Measurements from ENCODE around the gene PBXIP1.
"Not testable (repeated sequence)": the region's sequence is repeated elsewhere in the genome, so short reads cannot be mapped to it uniquely, and the experiment has no call there.

PBXIP1 gene

GRCh38 chr1:154935749-154936554, 19.9 kb downstream of the PBXIP1 start:
- no peak for DNase-seq

GRCh38 chr1:154934358-154934948, 21.4 kb downstream of the PBXIP1 start:
- no peak for DNase-seq

- DNase-seq = no peak
These were observed 23.9 kb downstream of the PBXIP1 start for GRCh38 chr1:154931940-154932487.

- DNase-seq = no peak
These were observed 29.7 kb downstream of the PBXIP1 start for GRCh38 chr1:154926201-154926600.

GRCh38 chr1:154925335-154926170, 30.3 kb downstream of the PBXIP1 start:
- no peak for DNase-seq

GRCh38 chr1:154923695-154924094, 32.2 kb downstream of the PBXIP1 start:
- DNase-seq = no peak

GRCh38 chr1:154913273-154913672, 42.6 kb downstream of the PBXIP1 start:
- no peak for DNase-seq

- no peak for DNase-seq
These were observed 43.1 kb downstream of the PBXIP1 start for GRCh38 chr1:154912755-154913154.

- no peak for DNase-seq
These were observed 44.0 kb downstream of the PBXIP1 start for GRCh38 chr1:154911691-154912550.

GRCh38 chr1:154910851-154911250, 45.0 kb downstream of the PBXIP1 start:
- no peak for DNase-seq

- DNase-seq = no peak
These were observed 47.0 kb downstream of the PBXIP1 start for GRCh38 chr1:154908937-154909336.

GRCh38 chr1:154908129-154908528, 47.8 kb downstream of the PBXIP1 start:
- not testable (repeated sequence) for DNase-seq

- DNase-seq = no peak
These were observed 49.2 kb downstream of the PBXIP1 start for GRCh38 chr1:154906621-154907081.

GRCh38 chr1:154902938-154903566, 52.8 kb downstream of the PBXIP1 start:
- no peak for DNase-seq

- no peak for DNase-seq
These were observed 54.3 kb downstream of the PBXIP1 start for GRCh38 chr1:154901591-154901990.

- DNase-seq = no peak
These were observed 56.9 kb downstream of the PBXIP1 start for GRCh38 chr1:154899041-154899440.

GRCh38 chr1:154896771-154897286, 59.1 kb downstream of the PBXIP1 start:
- DNase-seq = no peak

GRCh38 chr1:154895798-154896197, 60.1 kb downstream of the PBXIP1 start:
- no peak for DNase-seq

Data from islet precursor cell (in vitro differentiated cells).